Small intestine (tissue), 7 donors: ENCODE measurements around the gene LKAAEAR1. TPM values are rescaled to one million over a fixed set of nuclear protein-coding genes. Genes with fewer than 3 reads are reported as not detected.

Experiments
- DNase-seq, 2 donors: peaks; one replicate each; pipeline versions ENCODE4 v3.0.0 to v3.0.0-alpha.2; 2013
- FAIRE-seq: peaks from 2 replicates; lab custom pipeline; 2012; peaks lifted over from hg19 to GRCh38; lab: Jason Lieb, UNC
- H3K27ac ChIP-seq, 3 donors: one replicate each; pipeline ENCODE4 v1.5.1; 2013; ENCODE audit warnings: low read length in 2 of 3, mild to moderate bottlenecking in 2 of 3, control low read depth in 1 of 3, inconsistent platforms in 1 of 3, low read depth in 1 of 3, moderate library complexity in 1 of 3
- H3K27me3 ChIP-seq, 3 donors: one replicate each; pipeline ENCODE4 v1.6.1; 2013; ENCODE audit warnings: low read length in 3 of 3, inconsistent platforms in 1 of 3; ENCODE audit not compliant: control insufficient read depth in 3 of 3, insufficient read depth in 3 of 3
- H3K36me3 ChIP-seq, 3 donors: one replicate each; pipeline ENCODE4 v1.6.1; 2013; ENCODE audit warnings: low read length in 3 of 3, inconsistent platforms in 1 of 3, low read depth in 1 of 3, mild to moderate bottlenecking in 1 of 3, moderate library complexity in 1 of 3; ENCODE audit not compliant: control insufficient read depth in 3 of 3, insufficient read depth in 2 of 3
- H3K4me1 ChIP-seq, 3 donors: one replicate each; pipeline ENCODE4 v1.6.1; 2013; ENCODE audit warnings: low read length in 2 of 3, inconsistent platforms in 1 of 3, low read depth in 1 of 3, mild to moderate bottlenecking in 1 of 3, moderate library complexity in 1 of 3; ENCODE audit not compliant: control insufficient read depth in 3 of 3, insufficient read depth in 2 of 3
- H3K4me3 ChIP-seq, 3 donors: one replicate each; pipeline ENCODE4 v1.5.1; 2013; ENCODE audit warnings: low read length in 3 of 3, control low read depth in 1 of 3, inconsistent platforms in 1 of 3, low read depth in 1 of 3, mild to moderate bottlenecking in 1 of 3, moderate library complexity in 1 of 3
- H3K9me3 ChIP-seq, 2 donors: one replicate each; pipeline ENCODE4 v1.6.1; 2013; ENCODE audit warnings: low read depth in 1 of 2, low read length in 1 of 2; ENCODE audit not compliant: control insufficient read depth in 2 of 2, insufficient read depth in 1 of 2
- WGBS, 3 donors: extraction: QIAGEN DNeasy Blood & Tissue Kit; methylation state at CpG; one replicate each; pipeline ENCODE4 v1.1.7; 2013; 5-methylcytosine and 5-hydroxymethylcytosine counted together
- polyA plus RNA-seq, 4 donors: library from polyadenylated mRNA; stranded (reverse) in 3 of 4; unstranded in 1 of 4; fragments of 200-250 nt in 3 of 4; fragments of 120-200 nt in 1 of 4; gene quantifications; one replicate each; pipeline versions ENCODE4 v1.2.1 to v1.2.3, GENCODE V29; 2013
- donor health status: healthy with polysubstance abuse.
- donor health status: control.
- donor health status: control.
- donor health status: Bipolar disorder and iron deficiency.
- donor health status: healthy.

Gene LKAAEAR1
- polyA plus RNA-seq, 4 donors = 0.09 TPM; not detected in 3

- WGBS, 3 donors = 75 to 82% (median 76%) methylated on average over 9 of the region's 9 CpGs
- Histone ChIP-seq H3K27ac (no peak overlapping the region), H3K27me3 (peaks cover 2 to 41% (median 8%) of the 10 kb centered on the region in 3 donors), H3K9me3 (no peaks in the 10 kb centered on the region), H3K4me1 (no peaks in the 10 kb centered on the region), H3K4me3 (no peak overlapping the region), H3K36me3 (no peaks in the 10 kb centered on the region)
- FAIRE-seq (no peak), DNase-seq (no peak)
Observed at GRCh38 chr20:64100946-64101688, 16.9 kb upstream of the LKAAEAR1 start.

GRCh38 chr20:64100566-64100888, 16.3 kb upstream of the LKAAEAR1 start:
- Histone ChIP-seq H3K36me3 (no peaks in the 10 kb centered on the region), H3K27ac (no peak overlapping the region), H3K27me3 (peaks cover 2 to 41% (median 8%) of the 10 kb centered on the region in 3 donors), H3K4me1 (no peaks in the 10 kb centered on the region), H3K4me3 (no peak overlapping the region), H3K9me3 (no peaks in the 10 kb centered on the region)
- 43 to 66% (median 57%) methylated on average over 4 of the region's 4 CpGs for WGBS, 3 donors
- FAIRE-seq (no peak), DNase-seq (no peak)

GRCh38 chr20:64099880-64100565, 15.8 kb upstream of the LKAAEAR1 start:
- no peaks in the 10 kb centered on the region for H3K9me3 ChIP-seq
- no peaks in the 10 kb centered on the region for H3K4me1 ChIP-seq
- H3K36me3 ChIP-seq = no peaks in the 10 kb centered on the region
- no peak for FAIRE-seq
- H3K4me3 ChIP-seq = no peak overlapping the region
- peaks cover 2 to 41% (median 8%) of the 10 kb centered on the region in 3 donors for H3K27me3 ChIP-seq
- no peak overlapping the region for H3K27ac ChIP-seq
- no peak for DNase-seq
- 54 to 74% (median 60%) methylated on average over 13 to 14 of the region's 14 CpGs for WGBS, 3 donors

GRCh38 chr20:64099086-64099786, 15.0 kb upstream of the LKAAEAR1 start:
- H3K4me1 ChIP-seq = no peaks in the 10 kb centered on the region
- FAIRE-seq (no peak), DNase-seq (no peak)
- H3K36me3 ChIP-seq = no peaks in the 10 kb centered on the region
- H3K27me3 ChIP-seq = peaks cover 2 to 40% (median 8%) of the 10 kb centered on the region in 3 donors
- no peak overlapping the region for H3K4me3 ChIP-seq
- H3K27ac ChIP-seq = no peak overlapping the region
- no peaks in the 10 kb centered on the region for H3K9me3 ChIP-seq
- WGBS, 3 donors = 63 to 82% (median 76%) methylated on average over 20 to 21 of the region's 21 CpGs

- no peaks in the 10 kb centered on the region for H3K9me3 ChIP-seq
- peaks cover 0 to 33% (median 8%) of the 10 kb centered on the region in 3 donors for H3K27me3 ChIP-seq
- FAIRE-seq (no peak), DNase-seq (no peak)
- no peak overlapping the region for H3K27ac ChIP-seq
- WGBS, 3 donors = 92 to 94% (median 93%) methylated on average over 28 of the region's 28 CpGs
- no peaks in the 10 kb centered on the region for H3K36me3 ChIP-seq
- H3K4me3 ChIP-seq = no peak overlapping the region
- H3K4me1 ChIP-seq = no peaks in the 10 kb centered on the region
Observed at GRCh38 chr20:64098471-64099013, 14.3 kb upstream of the LKAAEAR1 start.

GRCh38 chr20:64096535-64096934, 12.3 kb upstream of the LKAAEAR1 start:
- Histone ChIP-seq H3K36me3 (no peaks in the 10 kb centered on the region), H3K9me3 (no peaks in the 10 kb centered on the region), H3K4me1 (no peaks in the 10 kb centered on the region), H3K27ac (no peak overlapping the region), H3K27me3 (peaks cover 0 to 24% (median 3%) of the 10 kb centered on the region in 3 donors), H3K4me3 (no peak overlapping the region)
- no peak for FAIRE-seq
- no peak for DNase-seq
- 80 to 87% (median 81%) methylated on average over 6 of the region's 6 CpGs for WGBS, 3 donors

- peaks cover 0 to 18% (median 0%) of the 10 kb centered on the region in 3 donors for H3K27me3 ChIP-seq
- no peaks in the 10 kb centered on the region for H3K36me3 ChIP-seq
- no peaks in the 10 kb centered on the region for H3K9me3 ChIP-seq
- DNase-seq (no peak), FAIRE-seq (no peak)
- no peak overlapping the region for H3K27ac ChIP-seq
- H3K4me3 ChIP-seq = no peak overlapping the region
- WGBS, 3 donors = 42 to 68% (median 53%) methylated on average over 11 of the region's 11 CpGs
- no peaks in the 10 kb centered on the region for H3K4me1 ChIP-seq
Observed at GRCh38 chr20:64095927-64096326, 11.7 kb upstream of the LKAAEAR1 start.

GRCh38 chr20:64095455-64095854, 11.3 kb upstream of the LKAAEAR1 start:
- Histone ChIP-seq H3K36me3 (no peaks in the 10 kb centered on the region), H3K27ac (no peak overlapping the region), H3K4me3 (no peak overlapping the region), H3K4me1 (no peaks in the 10 kb centered on the region), H3K27me3 (peaks cover 0 to 15% (median 0%) of the 10 kb centered on the region in 3 donors), H3K9me3 (no peaks in the 10 kb centered on the region)
- no peak for DNase-seq
- FAIRE-seq = no peak
- WGBS, 3 donors = 50 to 76% (median 67%) methylated on average over 4 of the region's 4 CpGs
